Caco-2 (cell line): ENCODE measurements around the gene ACTG2. TPM values are rescaled to one million over a fixed set of nuclear protein-coding genes. Genes with fewer than 3 reads are reported as not detected.

Source experiments
- BruUV-seq: library from RNA; stranded (reverse); fragments of 400-500 nt; replicated peaks from 2 replicates; lab custom pipeline; 2021; lab: Mats Ljungman, UMichigan
- CTCF ChIA-PET: fragments of 300-600 bp; sonication (Branson Sonifier 250); formaldehyde crosslinking; loops from one replicate; lab custom pipeline; 2022; ENCODE audit warnings: antibody characterized with exemption; lab: Charles Lee
- POLR2A ChIA-PET: fragments of 300-600 bp; sonication (Branson Sonifier 250); formaldehyde crosslinking; loops from one replicate; lab custom pipeline; 2022; ENCODE audit warnings: antibody characterized with exemption; lab: Charles Lee
- DNase-seq, 2 experiments: peaks; one replicate each; pipeline versions ENCODE4 v3.0.0 to v3.0.0-alpha.2; 2020 to 2022
- H3K27me3 ChIP-seq: replicated peaks from 2 replicates; pipeline ENCODE4 v1.6.0; 2011; ENCODE audit warnings: low read length; ENCODE audit not compliant: control insufficient read depth, insufficient read depth
- H3K36me3 ChIP-seq: 2 replicates; pipeline ENCODE4 v1.5.1; 2011; ENCODE audit warnings: low read length; ENCODE audit not compliant: control insufficient read depth, insufficient read depth
- H3K4me1 ChIP-seq: fragments of 250-450 bp; sonication (Bioruptor Pico); 2 replicates; pipeline ENCODE4 v1.5.1; 2020; ENCODE audit warnings: mild to moderate bottlenecking
- H3K4me3 ChIP-seq: 2 replicates; pipeline ENCODE4 v1.5.1; 2011; ENCODE audit warnings: low read depth, mild to moderate bottlenecking, control low read depth, low read length
- H3K9me3 ChIP-seq: fragments of 250-450 bp; sonication (Bioruptor Pico); 2 replicates; pipeline ENCODE4 v1.5.1; 2020; ENCODE audit warnings: mild to moderate bottlenecking, moderate library complexity
- H3K27ac Mint-ChIP-seq: one replicate; pipeline ENCODE4 v1.8.0; 2022; ENCODE audit warnings: mixed read lengths; ENCODE audit not compliant: unreplicated experiment
- H3K27me3 Mint-ChIP-seq: one replicate; pipeline ENCODE4 v1.8.0; 2022; ENCODE audit warnings: mixed read lengths; ENCODE audit not compliant: insufficient read depth, unreplicated experiment
- H3K36me3 Mint-ChIP-seq: one replicate; pipeline ENCODE4 v1.8.0; 2022; ENCODE audit warnings: mild to moderate bottlenecking, mixed read lengths; ENCODE audit not compliant: insufficient read depth, unreplicated experiment
- H3K4me1 Mint-ChIP-seq: one replicate; pipeline ENCODE4 v1.8.0; 2022; ENCODE audit warnings: low read depth, mixed read lengths; ENCODE audit not compliant: unreplicated experiment
- H3K4me3 Mint-ChIP-seq: one replicate; pipeline ENCODE4 v1.8.0; 2022; ENCODE audit warnings: mild to moderate bottlenecking, moderate library complexity, mixed read lengths; ENCODE audit not compliant: unreplicated experiment
- H3K9me3 Mint-ChIP-seq: one replicate; pipeline ENCODE4 v1.8.0; 2022; ENCODE audit warnings: mixed read lengths; ENCODE audit not compliant: unreplicated experiment
- intact Hi-C: fragments of 100-400 bp; cut with micrococcal nuclease; formaldehyde crosslinking; loops from one replicate; pipeline ENCODE4 v1.10.0; 2022; ENCODE audit not compliant: unreplicated experiment
- total RNA-seq: library from RNA; stranded (reverse); gene quantifications from 2 replicates; pipeline ENCODE4 v1.2.3, GENCODE V29; 2022
- TF ChIP-seq, protein P1 (sequence below), 2 experiments: fragments of 200-600 bp in 1 of 2; IDR thresholded peaks; 1 replicate in 1 of 2; 2 replicates in 1 of 2; pipeline versions ENCODE4 v1.5.1 to v1.8.0; 2011 to 2022; ENCODE audit warnings: antibody characterized with exemption in 1 of 2, control low read depth in 1 of 2, inconsistent platforms in 1 of 2, low read depth in 1 of 2, low read length in 1 of 2, mild to moderate bottlenecking in 1 of 2, moderate library complexity in 1 of 2; ENCODE audit not compliant: insufficient read depth in 1 of 2, severe bottlenecking in 1 of 2, unreplicated experiment in 1 of 2

Gene ACTG2
- total RNA-seq, 1 experiment from 2014 or later = 2.6 TPM

DNA sequence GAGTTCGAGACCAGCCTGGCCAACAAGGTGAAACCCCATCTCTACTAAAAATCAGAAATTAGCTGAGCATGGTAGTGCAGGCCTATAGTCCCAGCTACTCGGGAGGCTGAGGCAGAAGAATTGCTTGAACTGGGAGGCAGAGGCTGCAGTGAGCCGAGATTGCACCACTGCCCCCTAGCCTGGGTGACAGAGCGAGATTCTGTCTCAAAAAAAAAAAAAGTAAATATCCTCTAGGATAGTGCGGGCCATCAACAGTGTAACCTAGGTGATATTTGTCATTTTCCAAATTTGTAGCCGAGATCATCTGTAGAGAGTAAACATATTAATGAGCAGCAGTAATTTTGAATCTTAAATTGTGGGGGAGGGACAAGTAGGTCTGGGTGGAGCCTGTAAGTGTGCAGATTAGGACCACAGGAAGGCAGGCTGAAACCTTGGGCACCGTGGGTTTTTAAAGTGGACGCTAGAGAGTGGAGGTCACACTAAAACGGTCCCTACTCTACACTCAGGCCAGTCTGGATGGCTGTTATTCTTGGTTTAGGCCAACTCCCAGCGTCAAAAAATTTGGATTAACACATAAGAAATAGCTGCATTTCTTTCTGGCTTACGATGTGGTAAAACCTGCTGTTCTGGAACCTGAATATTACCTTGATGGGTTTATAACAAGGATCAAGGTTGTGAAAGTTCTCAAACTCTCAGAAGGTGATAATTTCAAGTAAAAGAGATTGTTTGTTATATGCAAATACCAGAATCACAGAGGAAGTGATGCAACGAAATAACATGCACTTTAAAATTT is 69.2 kb downstream of the ACTG2 start:
- Mint-ChIP-seq H3K9me3 (peaks cover 10% of the 10 kb centered on the region), H3K4me1 (no peaks in the 10 kb centered on the region), H3K27me3 (no peaks in the 10 kb centered on the region), H3K4me3 (no peak overlapping the region), H3K27ac (no peak overlapping the region), H3K36me3 (peaks cover 27% of the 10 kb centered on the region)
- peaks cover 12% of the 10 kb centered on the region for H3K4me1 ChIP-seq
- ChIA-PET CTCF (no interaction called here), POLR2A (interaction anchor here (0.7 kb wide), 1 partner anchor 127 kb away, joined by 4 read pairs; no protein-coding TSS in a partner anchor)
- 0 out of 2 replicates have a peak, but pooled peaks cover 4% of the 10 kb centered on the region for H3K9me3 ChIP-seq
- no peak overlapping the region for H3K4me3 ChIP-seq
- BruUV-seq = TSS peak; percentile 11
- no peaks in the 10 kb centered on the region for H3K27me3 ChIP-seq
- H3K36me3 ChIP-seq = no peaks in the 10 kb centered on the region; the same call in 1 of the 2 replicates
- TF ChIP-seq, protein P1, sequence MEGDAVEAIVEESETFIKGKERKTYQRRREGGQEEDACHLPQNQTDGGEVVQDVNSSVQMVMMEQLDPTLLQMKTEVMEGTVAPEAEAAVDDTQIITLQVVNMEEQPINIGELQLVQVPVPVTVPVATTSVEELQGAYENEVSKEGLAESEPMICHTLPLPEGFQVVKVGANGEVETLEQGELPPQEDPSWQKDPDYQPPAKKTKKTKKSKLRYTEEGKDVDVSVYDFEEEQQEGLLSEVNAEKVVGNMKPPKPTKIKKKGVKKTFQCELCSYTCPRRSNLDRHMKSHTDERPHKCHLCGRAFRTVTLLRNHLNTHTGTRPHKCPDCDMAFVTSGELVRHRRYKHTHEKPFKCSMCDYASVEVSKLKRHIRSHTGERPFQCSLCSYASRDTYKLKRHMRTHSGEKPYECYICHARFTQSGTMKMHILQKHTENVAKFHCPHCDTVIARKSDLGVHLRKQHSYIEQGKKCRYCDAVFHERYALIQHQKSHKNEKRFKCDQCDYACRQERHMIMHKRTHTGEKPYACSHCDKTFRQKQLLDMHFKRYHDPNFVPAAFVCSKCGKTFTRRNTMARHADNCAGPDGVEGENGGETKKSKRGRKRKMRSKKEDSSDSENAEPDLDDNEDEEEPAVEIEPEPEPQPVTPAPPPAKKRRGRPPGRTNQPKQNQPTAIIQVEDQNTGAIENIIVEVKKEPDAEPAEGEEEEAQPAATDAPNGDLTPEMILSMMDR (IDR thresholded peaks at IDR 0.05; ENCODE audit: insufficient read depth in 1 of 2, low read depth in 1 of 2, low read length in 1 of 2, severe bottlenecking in 1 of 2, unreplicated experiment in 1 of 2) = no peak
- no peak for DNase-seq
- intact Hi-C loops = no loop called here

DNA sequence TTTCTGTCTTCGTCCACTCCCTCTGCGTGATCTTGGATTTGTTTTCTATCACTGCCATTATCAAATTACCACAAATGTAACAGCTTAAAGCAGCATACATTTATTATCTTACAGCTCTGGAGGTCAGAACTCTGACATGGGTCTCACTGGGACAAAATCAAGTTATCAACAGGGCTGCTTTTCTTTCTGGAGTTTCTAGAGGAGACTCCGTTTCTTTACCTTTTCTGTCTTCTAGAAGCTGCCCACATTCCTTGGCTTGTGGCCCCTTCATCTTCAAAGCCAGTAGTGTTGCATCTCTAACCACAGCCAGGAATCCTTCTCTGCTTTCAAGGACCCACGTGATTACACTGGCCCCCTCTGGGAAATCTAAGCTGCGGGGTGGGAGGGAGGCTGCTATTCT is 70.0 kb downstream of the ACTG2 start:
- CTCF ChIA-PET = no interaction called here
- intact Hi-C loops = no loop called here

DNA sequence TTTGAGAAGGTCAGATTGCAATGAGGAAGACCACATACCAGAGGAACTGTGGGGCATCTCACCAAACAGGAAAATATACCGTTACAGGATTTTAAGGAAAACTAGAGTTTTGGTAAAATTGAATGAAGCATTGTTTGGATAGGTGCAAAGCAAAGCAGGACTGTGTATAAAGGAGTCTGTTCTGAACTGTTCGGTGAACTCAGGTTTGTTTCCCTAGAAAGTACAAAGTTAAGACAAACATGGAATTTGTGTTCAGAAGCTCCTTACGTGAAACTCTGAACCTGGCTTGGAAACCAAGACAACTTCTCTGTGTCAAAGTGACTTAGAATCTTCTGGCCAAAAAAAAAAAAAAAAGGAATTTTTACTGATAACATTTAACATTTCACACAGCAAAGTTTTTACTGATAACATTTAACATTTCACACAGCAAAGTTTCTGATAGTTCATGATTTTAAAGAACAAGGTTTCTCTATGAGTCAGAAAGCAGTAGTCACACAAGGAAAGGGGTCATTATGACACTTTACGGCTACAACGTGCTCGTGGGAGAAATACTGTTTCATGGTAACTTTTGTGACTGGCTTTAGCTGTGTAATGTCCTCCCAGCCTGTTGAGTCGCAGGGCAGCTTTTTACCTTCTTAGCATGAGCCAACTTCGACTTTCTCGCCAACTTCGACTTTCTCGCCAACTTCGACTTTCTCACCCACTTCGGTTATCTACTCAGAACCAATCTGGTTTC is 70.7 kb downstream of the ACTG2 start:
- 0 out of 2 replicates have a peak, but pooled peaks cover 4% of the 10 kb centered on the region for H3K9me3 ChIP-seq
- peaks cover 3% of the 10 kb centered on the region for H3K27me3 Mint-ChIP-seq
- intact Hi-C loops = no loop called here
- TF ChIP-seq, protein P1 (IDR thresholded peaks at IDR 0.05; ENCODE audit: insufficient read depth in 1 of 2, low read depth in 1 of 2, low read length in 1 of 2, severe bottlenecking in 1 of 2, unreplicated experiment in 1 of 2) = no peak
- H3K4me3 ChIP-seq = no peak overlapping the region
- POLR2A ChIA-PET = interaction anchor here (1.0 kb wide), 1 partner anchor 27 kb away, joined by 3 read pairs; no protein-coding TSS in a partner anchor
- H3K27ac Mint-ChIP-seq = no peak overlapping the region
- CTCF ChIA-PET = no interaction called here
- H3K9me3 Mint-ChIP-seq = peaks cover 10% of the 10 kb centered on the region
- peaks cover 12% of the 10 kb centered on the region for H3K4me1 ChIP-seq
- H3K4me3 Mint-ChIP-seq = no peak overlapping the region
- no peak for DNase-seq
- H3K4me1 Mint-ChIP-seq = no peaks in the 10 kb centered on the region
- peaks cover 12% of the 10 kb centered on the region for H3K36me3 Mint-ChIP-seq
- no TSS peak for BruUV-seq
- H3K27me3 ChIP-seq = no peaks in the 10 kb centered on the region
- no peaks in the 10 kb centered on the region; the same call in 1 of the 2 replicates for H3K36me3 ChIP-seq

More for the DNA sequence above, 70.0 kb downstream of the ACTG2 start:
- Mint-ChIP-seq H3K9me3 (peaks cover 10% of the 10 kb centered on the region), H3K36me3 (peaks cover 19% of the 10 kb centered on the region), H3K27ac (no peak overlapping the region), H3K4me3 (no peak overlapping the region), H3K4me1 (no peaks in the 10 kb centered on the region), H3K27me3 (no peaks in the 10 kb centered on the region)
- peaks cover 12% of the 10 kb centered on the region for H3K4me1 ChIP-seq
- no peak overlapping the region for H3K4me3 ChIP-seq
- DNase-seq = no peak
- TF ChIP-seq, protein P1 (IDR thresholded peaks at IDR 0.05; ENCODE audit: insufficient read depth in 1 of 2, low read depth in 1 of 2, low read length in 1 of 2, severe bottlenecking in 1 of 2, unreplicated experiment in 1 of 2) = no peak
- BruUV-seq = no TSS peak
- no peaks in the 10 kb centered on the region; the same call in 1 of the 2 replicates for H3K36me3 ChIP-seq
- no peaks in the 10 kb centered on the region for H3K27me3 ChIP-seq
- POLR2A ChIA-PET = no interaction called here
- H3K9me3 ChIP-seq = 0 out of 2 replicates have a peak, but pooled peaks cover 4% of the 10 kb centered on the region
